Activated T-cell treated with anti-CD3 and anti-CD28 coated beads, Interleukin-2, amount 50 U/mL, for 24 hours (primary cell): Measurements from ENCODE around the gene RIMBP2.

Source experiments
- DNase-seq: peaks from one replicate; pipeline ENCODE4 v3.0.0-alpha.2; 2020
- H3K27ac Mint-ChIP-seq: 2 replicates; pipeline ENCODE4 v1.8.0; 2020; ENCODE audit warnings: mild to moderate bottlenecking, mixed read lengths
- H3K27me3 Mint-ChIP-seq: 2 replicates; pipeline ENCODE4 v1.8.0; 2020; ENCODE audit warnings: mixed read lengths
- H3K36me3 Mint-ChIP-seq: 2 replicates; pipeline ENCODE4 v1.8.0; 2020; ENCODE audit warnings: low read depth, mixed read lengths
- H3K4me1 Mint-ChIP-seq: 2 replicates; pipeline ENCODE4 v1.8.0; 2020; ENCODE audit warnings: low read depth, mixed read lengths
- H3K4me3 Mint-ChIP-seq: 2 replicates; pipeline ENCODE4 v1.8.0; 2020; ENCODE audit warnings: mild to moderate bottlenecking, moderate library complexity, mixed read lengths
- H3K9me3 Mint-ChIP-seq: 2 replicates; pipeline ENCODE4 v1.8.0; 2020; ENCODE audit warnings: mixed read lengths

The RIMBP2 gene

GRCh38 chr12:130714591-130715149, 1.4 kb downstream of the RIMBP2 start:
- Mint-ChIP-seq H3K36me3 (no peaks in the 10 kb centered on the region), H3K9me3 (no peaks in the 10 kb centered on the region), H3K27me3 (peaks cover 74% of the 10 kb centered on the region), H3K4me3 (no peak overlapping the region), H3K4me1 (peaks cover 13% of the 10 kb centered on the region), H3K27ac (no peak overlapping the region)
- no peak for DNase-seq

GRCh38 chr12:130714091-130714590, 2.0 kb downstream of the RIMBP2 start:
- Mint-ChIP-seq H3K36me3 (no peaks in the 10 kb centered on the region), H3K9me3 (no peaks in the 10 kb centered on the region), H3K27ac (no peak overlapping the region), H3K4me3 (no peak overlapping the region), H3K27me3 (peaks cover 72% of the 10 kb centered on the region), H3K4me1 (peaks cover 13% of the 10 kb centered on the region)
- DNase-seq: no peak

GRCh38 chr12:130713581-130713991, 2.5 kb downstream of the RIMBP2 start:
- no peaks in the 10 kb centered on the region for H3K36me3 Mint-ChIP-seq
- no peak overlapping the region for H3K4me3 Mint-ChIP-seq
- H3K9me3 Mint-ChIP-seq: no peaks in the 10 kb centered on the region
- H3K4me1 Mint-ChIP-seq: peaks cover 13% of the 10 kb centered on the region
- H3K27ac Mint-ChIP-seq: no peak overlapping the region
- no peak for DNase-seq
- H3K27me3 Mint-ChIP-seq: peaks cover 72% of the 10 kb centered on the region

- Mint-ChIP-seq H3K27ac (no peak overlapping the region), H3K9me3 (no peaks in the 10 kb centered on the region), H3K4me1 (peaks cover 13% of the 10 kb centered on the region), H3K27me3 (peaks cover 63% of the 10 kb centered on the region), H3K36me3 (no peaks in the 10 kb centered on the region), H3K4me3 (no peak overlapping the region)
- DNase-seq: no peak
These were observed 3.6 kb downstream of the RIMBP2 start for GRCh38 chr12:130712346-130713065.

GRCh38 chr12:130711756-130712155, 4.3 kb downstream of the RIMBP2 start:
- no peak for DNase-seq
- peaks cover 56% of the 10 kb centered on the region for H3K27me3 Mint-ChIP-seq
- peaks cover 13% of the 10 kb centered on the region for H3K4me1 Mint-ChIP-seq
- H3K27ac Mint-ChIP-seq: no peak overlapping the region
- no peak overlapping the region for H3K4me3 Mint-ChIP-seq
- no peaks in the 10 kb centered on the region for H3K9me3 Mint-ChIP-seq
- no peaks in the 10 kb centered on the region for H3K36me3 Mint-ChIP-seq

GRCh38 chr12:130710733-130711080, 5.4 kb downstream of the RIMBP2 start:
- no peak for DNase-seq
- H3K9me3 Mint-ChIP-seq: no peaks in the 10 kb centered on the region
- H3K27ac Mint-ChIP-seq: no peak overlapping the region
- H3K27me3 Mint-ChIP-seq: peaks cover 45% of the 10 kb centered on the region
- no peak overlapping the region for H3K4me3 Mint-ChIP-seq
- peaks cover 9% of the 10 kb centered on the region for H3K4me1 Mint-ChIP-seq
- no peaks in the 10 kb centered on the region for H3K36me3 Mint-ChIP-seq

GRCh38 chr12:130709971-130710732, 5.9 kb downstream of the RIMBP2 start:
- Mint-ChIP-seq H3K4me3 (no peak overlapping the region), H3K36me3 (no peaks in the 10 kb centered on the region), H3K4me1 (peaks cover 7% of the 10 kb centered on the region), H3K27me3 (peaks cover 41% of the 10 kb centered on the region), H3K27ac (no peak overlapping the region), H3K9me3 (no peaks in the 10 kb centered on the region)
- DNase-seq: no peak

- DNase-seq: no peak
- H3K4me3 Mint-ChIP-seq: no peak overlapping the region
- no peaks in the 10 kb centered on the region for H3K36me3 Mint-ChIP-seq
- H3K9me3 Mint-ChIP-seq: no peaks in the 10 kb centered on the region
- H3K27ac Mint-ChIP-seq: no peak overlapping the region
- H3K27me3 Mint-ChIP-seq: peaks cover 35% of the 10 kb centered on the region
- H3K4me1 Mint-ChIP-seq: peaks cover 4% of the 10 kb centered on the region
These were observed 6.7 kb downstream of the RIMBP2 start for GRCh38 chr12:130709151-130709970.

- H3K4me3 Mint-ChIP-seq: no peak overlapping the region
- no peak overlapping the region for H3K27ac Mint-ChIP-seq
- H3K9me3 Mint-ChIP-seq: no peaks in the 10 kb centered on the region
- H3K36me3 Mint-ChIP-seq: no peaks in the 10 kb centered on the region
- peaks cover 29% of the 10 kb centered on the region for H3K27me3 Mint-ChIP-seq
- DNase-seq: no peak
- H3K4me1 Mint-ChIP-seq: no peaks in the 10 kb centered on the region
These were observed 7.5 kb downstream of the RIMBP2 start for GRCh38 chr12:130708648-130709047.

GRCh38 chr12:130707571-130707891, 8.6 kb downstream of the RIMBP2 start:
- no peaks in the 10 kb centered on the region for H3K9me3 Mint-ChIP-seq
- no peak overlapping the region for H3K27ac Mint-ChIP-seq
- no peak overlapping the region for H3K4me3 Mint-ChIP-seq
- H3K27me3 Mint-ChIP-seq: peaks cover 18% of the 10 kb centered on the region
- H3K36me3 Mint-ChIP-seq: no peaks in the 10 kb centered on the region
- H3K4me1 Mint-ChIP-seq: no peaks in the 10 kb centered on the region
- DNase-seq: no peak

- H3K27ac Mint-ChIP-seq: no peak overlapping the region
- H3K4me1 Mint-ChIP-seq: no peaks in the 10 kb centered on the region
- H3K9me3 Mint-ChIP-seq: no peaks in the 10 kb centered on the region
- no peak for DNase-seq
- H3K36me3 Mint-ChIP-seq: no peaks in the 10 kb centered on the region
- no peak overlapping the region for H3K4me3 Mint-ChIP-seq
- H3K27me3 Mint-ChIP-seq: peaks cover 13% of the 10 kb centered on the region
These were observed 9.1 kb downstream of the RIMBP2 start for GRCh38 chr12:130706885-130707570.

- Mint-ChIP-seq H3K36me3 (no peaks in the 10 kb centered on the region), H3K9me3 (no peaks in the 10 kb centered on the region), H3K4me3 (no peak overlapping the region), H3K27me3 (peaks cover 8% of the 10 kb centered on the region), H3K27ac (no peak overlapping the region), H3K4me1 (no peaks in the 10 kb centered on the region)
- DNase-seq: no peak
These were observed 9.8 kb downstream of the RIMBP2 start for GRCh38 chr12:130706311-130706710.

- no peak overlapping the region for H3K27ac Mint-ChIP-seq
- H3K36me3 Mint-ChIP-seq: no peaks in the 10 kb centered on the region
- H3K9me3 Mint-ChIP-seq: no peaks in the 10 kb centered on the region
- peaks cover 3% of the 10 kb centered on the region for H3K27me3 Mint-ChIP-seq
- H3K4me3 Mint-ChIP-seq: no peak overlapping the region
- no peaks in the 10 kb centered on the region for H3K4me1 Mint-ChIP-seq
- DNase-seq: no peak
These were observed 10.8 kb downstream of the RIMBP2 start for GRCh38 chr12:130705178-130705822.

GRCh38 chr12:130704606-130705005, 11.5 kb downstream of the RIMBP2 start:
- Mint-ChIP-seq H3K4me1 (no peaks in the 10 kb centered on the region), H3K36me3 (no peaks in the 10 kb centered on the region), H3K9me3 (no peaks in the 10 kb centered on the region), H3K4me3 (no peak overlapping the region), H3K27ac (no peak overlapping the region), H3K27me3 (no peaks in the 10 kb centered on the region)
- no peak for DNase-seq
